HepG2 (cell line): Measurements from ENCODE around the gene SLC44A4. TPM values are rescaled to one million over a fixed set of nuclear protein-coding genes. Genes with fewer than 3 reads are reported as not detected.

ENCODE experiments used
- ASH2L ChIP-seq: fragments of 300-600, 200-600 bp; sonication (generic); IDR thresholded peaks from 2 replicates; pipeline ENCODE4 v1.7.0; 2017; ENCODE audit warnings: low read depth, mild to moderate bottlenecking, moderate library complexity, mixed read lengths, low read length; ENCODE audit not compliant: insufficient read length
- CBFB ChIP-seq: sonication (generic); formaldehyde crosslinking; IDR thresholded peaks from 2 replicates; pipeline ENCODE4 v1.4.0; 2020; ENCODE audit warnings: missing genetic modification reagents
- DMAP1 ChIP-seq: IDR thresholded peaks from 2 replicates; pipeline ENCODE4 v1.6.1; 2016
- DR1 ChIP-seq: sonication (generic); formaldehyde crosslinking; IDR thresholded peaks from 2 replicates; pipeline ENCODE4 v1.8.0; 2021; ENCODE audit warnings: mild to moderate bottlenecking, missing genetic modification reagents, inconsistent platforms
- ELF3 ChIP-seq: IDR thresholded peaks from 2 replicates; pipeline ENCODE4 v1.6.1; 2016; ENCODE audit warnings: missing genetic modification reagents, missing compliant biosample characterization
- ETV5 ChIP-seq: IDR thresholded peaks from 2 replicates; pipeline ENCODE4 v1.6.1; 2018; ENCODE audit warnings: missing biosample characterization, missing genetic modification reagents, inconsistent platforms, borderline replicate concordance
- KDM2A ChIP-seq: sonication (generic); formaldehyde crosslinking; IDR thresholded peaks from 2 replicates; pipeline ENCODE4 v1.4.0; 2020; ENCODE audit warnings: low read depth, missing genetic modification reagents, borderline replicate concordance
- KDM5B ChIP-seq: sonication (generic); formaldehyde crosslinking; IDR thresholded peaks from 2 replicates; pipeline ENCODE4 v1.4.0; 2020; ENCODE audit warnings: missing genetic modification reagents, mild to moderate bottlenecking, borderline replicate concordance
- NR2F2 ChIP-seq: IDR thresholded peaks from 2 replicates; pipeline ENCODE4 v1.6.1; 2012; ENCODE audit warnings: low read depth, inconsistent platforms, borderline replicate concordance
- SOX6 ChIP-seq, 2 experiments: fragments of 450-650 bp in 1 of 2; sonication (generic) in 1 of 2; formaldehyde crosslinking in 1 of 2; IDR thresholded peaks; 2 replicates each; pipeline versions ENCODE4 v1.4.0 to v1.6.1; 2017 to 2020; ENCODE audit warnings: antibody characterized with exemption in 1 of 2, mild to moderate bottlenecking in 1 of 2, missing genetic modification reagents in 1 of 2
- ZBTB26 ChIP-seq: IDR thresholded peaks from 2 replicates; pipeline ENCODE4 v1.6.1; 2016; ENCODE audit warnings: missing compliant biosample characterization, missing genetic modification reagents, borderline replicate concordance
- ZC3H13 ChIP-seq: sonication (generic); formaldehyde crosslinking; IDR thresholded peaks from 2 replicates; pipeline ENCODE4 v1.8.1; 2023; ENCODE audit warnings: mild to moderate bottlenecking, missing genetic modification reagents, moderate library complexity
- ZFP36L1 ChIP-seq: sonication (generic); formaldehyde crosslinking; IDR thresholded peaks from 2 replicates; pipeline ENCODE4 v1.8.0; 2022; ENCODE audit warnings: mild to moderate bottlenecking, missing genetic modification reagents, moderate library complexity
- ZMAT3 ChIP-seq: sonication (generic); formaldehyde crosslinking; conservative IDR thresholded peaks from 2 replicates; pipeline ENCODE4 v1.7.0; 2021; ENCODE audit warnings: missing genetic modification reagents
- ZNF205 ChIP-seq: IDR thresholded peaks from 2 replicates; pipeline ENCODE4 v1.6.1; 2018; ENCODE audit warnings: missing biosample characterization, missing genetic modification reagents
- ZNF501 ChIP-seq: sonication (generic); formaldehyde crosslinking; IDR thresholded peaks from 2 replicates; pipeline ENCODE4 v1.5.1; 2020; ENCODE audit warnings: mild to moderate bottlenecking, moderate library complexity, missing genetic modification reagents
- ZNF557 ChIP-seq: sonication (generic); formaldehyde crosslinking; IDR thresholded peaks from 2 replicates; pipeline ENCODE4 v1.4.0; 2020; ENCODE audit warnings: missing genetic modification reagents
- ZNF7 ChIP-seq: IDR thresholded peaks from 2 replicates; pipeline ENCODE4 v1.6.1; 2016; ENCODE audit warnings: missing biosample characterization, missing genetic modification reagents
- ZSCAN25 ChIP-seq: sonication (generic); formaldehyde crosslinking; IDR thresholded peaks from 2 replicates; pipeline ENCODE4 v1.8.0; 2022; ENCODE audit warnings: mild to moderate bottlenecking, missing genetic modification reagents
- polyA plus RNA-seq, 8 experiments: library from polyadenylated mRNA; depleted of rRNA in 3 of 8; stranded (reverse) in 7 of 8; unstranded in 1 of 8; fragments of >200 nt; fragmentation: Illumina TruSeq in 4 of 8; extraction: Trizol in 4 of 8; gene quantifications; 2 replicates each; pipeline versions ENCODE4 v1.2.1 to v1.2.3, GENCODE V29; 2011 to 2016; ENCODE audit warnings: low read depth in 4 of 8, missing spikeins in 1 of 8, mixed read lengths in 1 of 8; ENCODE audit not compliant: insufficient read depth in 1 of 8
- total RNA-seq, 5 experiments: library from RNA; depleted of rRNA; stranded (reverse); fragments of >200 nt; fragmentation: Illumina TruSeq; extraction: Trizol; gene quantifications; 2 replicates each; pipeline ENCODE4 v1.2.3, GENCODE V29; 2016; ENCODE audit warnings: low read depth in 1 of 5
- TF ChIP-seq, protein P1 (sequence below): sonication (generic); formaldehyde crosslinking; IDR thresholded peaks from 2 replicates; pipeline ENCODE4 v1.5.1; 2020; ENCODE audit warnings: missing genetic modification reagents, mild to moderate bottlenecking, borderline replicate concordance
- TF ChIP-seq, protein P2 (sequence below): sonication (generic); formaldehyde crosslinking; IDR thresholded peaks from 2 replicates; pipeline ENCODE4 v1.4.0; 2020; ENCODE audit warnings: mild to moderate bottlenecking, missing genetic modification reagents
- TF ChIP-seq, protein P3 (sequence below): sonication (generic); formaldehyde crosslinking; IDR thresholded peaks from 2 replicates; pipeline ENCODE4 v1.5.1; 2020; ENCODE audit warnings: mild to moderate bottlenecking, missing genetic modification reagents, moderate library complexity

The SLC44A4 gene
- total and polyA plus RNA-seq, 2 of the 13 experiments (the other 11 are each of a cell fraction or from before 2014, with no cell fraction given) = 3.5 to 5.9 TPM

- TF ChIP-seq ZC3H13 = 0 out of 2 replicates have a peak, but pooled peaks have one; percentile 40
- peak; percentile 58; the same call in 1 of the 2 replicates for TF ChIP-seq ELF3
- TF ChIP-seq CBFB (CRISPR knock-in tag) = no peak
- TF ChIP-seq ZSCAN25 (CRISPR knock-in tag) = peak; percentile 56; the same call in 1 of the 2 replicates
- TF ChIP-seq ZMAT3 (CRISPR knock-in tag) = peak; percentile 77
- peak; percentile 80; the same call in 1 of the 2 replicates for TF ChIP-seq ZNF205
- TF ChIP-seq ZBTB26 = peak; percentile 22; the same call in 1 of the 2 replicates
- TF ChIP-seq ZFP36L1 = 0 out of 2 replicates have a peak, but pooled peaks have one; percentile 63
- TF ChIP-seq KDM5B (CRISPR knock-in tag) = peak; percentile 65
- TF ChIP-seq ETV5 (CRISPR knock-in tag) = peak; percentile 64
- TF ChIP-seq, protein P1, sequence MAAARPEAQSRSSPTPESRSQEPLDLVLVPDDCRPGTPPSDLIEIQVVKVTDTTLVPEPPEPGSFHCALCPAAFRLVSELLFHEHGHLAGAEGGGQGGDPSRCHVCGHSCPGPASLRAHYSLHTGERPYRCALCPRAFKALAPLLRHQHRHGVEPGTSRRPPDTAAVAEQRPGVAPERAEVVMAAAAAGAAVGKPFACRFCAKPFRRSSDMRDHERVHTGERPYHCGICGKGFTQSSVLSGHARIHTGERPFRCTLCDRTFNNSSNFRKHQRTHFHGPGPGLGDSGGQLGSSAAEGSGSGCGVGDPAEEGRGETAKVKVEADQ (CRISPR knock-in tag) = 0 out of 2 replicates have a peak, but pooled peaks have one; percentile 27
- peak; percentile 92 for TF ChIP-seq DR1 (CRISPR knock-in tag)
- TF ChIP-seq, protein P2, sequence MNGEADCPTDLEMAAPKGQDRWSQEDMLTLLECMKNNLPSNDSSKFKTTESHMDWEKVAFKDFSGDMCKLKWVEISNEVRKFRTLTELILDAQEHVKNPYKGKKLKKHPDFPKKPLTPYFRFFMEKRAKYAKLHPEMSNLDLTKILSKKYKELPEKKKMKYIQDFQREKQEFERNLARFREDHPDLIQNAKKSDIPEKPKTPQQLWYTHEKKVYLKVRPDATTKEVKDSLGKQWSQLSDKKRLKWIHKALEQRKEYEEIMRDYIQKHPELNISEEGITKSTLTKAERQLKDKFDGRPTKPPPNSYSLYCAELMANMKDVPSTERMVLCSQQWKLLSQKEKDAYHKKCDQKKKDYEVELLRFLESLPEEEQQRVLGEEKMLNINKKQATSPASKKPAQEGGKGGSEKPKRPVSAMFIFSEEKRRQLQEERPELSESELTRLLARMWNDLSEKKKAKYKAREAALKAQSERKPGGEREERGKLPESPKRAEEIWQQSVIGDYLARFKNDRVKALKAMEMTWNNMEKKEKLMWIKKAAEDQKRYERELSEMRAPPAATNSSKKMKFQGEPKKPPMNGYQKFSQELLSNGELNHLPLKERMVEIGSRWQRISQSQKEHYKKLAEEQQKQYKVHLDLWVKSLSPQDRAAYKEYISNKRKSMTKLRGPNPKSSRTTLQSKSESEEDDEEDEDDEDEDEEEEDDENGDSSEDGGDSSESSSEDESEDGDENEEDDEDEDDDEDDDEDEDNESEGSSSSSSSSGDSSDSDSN = peak; percentile 70; the same call in 1 of the 2 replicates
- TF ChIP-seq, protein P3, sequence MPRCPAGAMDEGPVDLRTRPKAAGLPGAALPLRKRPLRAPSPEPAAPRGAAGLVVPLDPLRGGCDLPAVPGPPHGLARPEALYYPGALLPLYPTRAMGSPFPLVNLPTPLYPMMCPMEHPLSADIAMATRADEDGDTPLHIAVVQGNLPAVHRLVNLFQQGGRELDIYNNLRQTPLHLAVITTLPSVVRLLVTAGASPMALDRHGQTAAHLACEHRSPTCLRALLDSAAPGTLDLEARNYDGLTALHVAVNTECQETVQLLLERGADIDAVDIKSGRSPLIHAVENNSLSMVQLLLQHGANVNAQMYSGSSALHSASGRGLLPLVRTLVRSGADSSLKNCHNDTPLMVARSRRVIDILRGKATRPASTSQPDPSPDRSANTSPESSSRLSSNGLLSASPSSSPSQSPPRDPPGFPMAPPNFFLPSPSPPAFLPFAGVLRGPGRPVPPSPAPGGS = 0 out of 2 replicates have a peak, but pooled peaks have one; percentile 47
- 0 out of 2 replicates have a peak, but pooled peaks have one; percentile 67 for TF ChIP-seq ZNF557
- TF ChIP-seq ZNF7 = no peak
- peak; percentile 49; the same call in 1 of the 2 replicates for TF ChIP-seq KDM2A
- TF ChIP-seq DMAP1 (CRISPR knock-in tag) = peak; percentile 1; the same call in 1 of the 2 replicates
- peak; percentile 14 for TF ChIP-seq ASH2L
- TF ChIP-seq ZNF501 = 0 out of 2 replicates have a peak, but pooled peaks have one; percentile 41
- peak; percentile 37; the same call in 1 of the 2 replicates for TF ChIP-seq NR2F2
- no peak for TF ChIP-seq SOX6 (IDR thresholded peaks at IDR 0.05)
- TF ChIP-seq SOX6 (CRISPR knock-in tag; IDR thresholded peaks at IDR 0.05) = peak; percentile 20; the same call in 1 of the 2 replicates
These were observed 63.6 kb downstream of the SLC44A4 start, which contains the start of the genes HSPA1A and HSPA1L (continued) for GRCh38 chr6:31815025-31815838.
